Sigmoid colon (tissue), 4 donors: ENCODE results near the gene HPDL.

Experiments used
- POLR2A ChIP-seq, 2 donors: fragments of 450-650 bp; IDR thresholded peaks; one replicate each; pipeline ENCODE4 v1.6.1; 2016; ENCODE audit warnings: antibody characterized with exemption in 2 of 2, mild to moderate bottlenecking in 2 of 2, moderate library complexity in 2 of 2
- POLR2AphosphoS5 ChIP-seq, 4 donors: sonication (generic); formaldehyde crosslinking; IDR thresholded peaks; one replicate each; pipeline ENCODE4 v1.6.1; 2017; ENCODE audit warnings: antibody characterized with exemption in 4 of 4
- TF ChIP-seq, protein P1 (sequence below), 4 experiments: fragments of 450-650 bp in 3 of 4; fragments of 200-600 bp in 1 of 4; IDR thresholded peaks; one replicate each; pipeline ENCODE4 v1.5.1; 2016 to 2019; ENCODE audit warnings: antibody characterized with exemption in 4 of 4, mild to moderate bottlenecking in 3 of 4, moderate library complexity in 2 of 4

DNA sequence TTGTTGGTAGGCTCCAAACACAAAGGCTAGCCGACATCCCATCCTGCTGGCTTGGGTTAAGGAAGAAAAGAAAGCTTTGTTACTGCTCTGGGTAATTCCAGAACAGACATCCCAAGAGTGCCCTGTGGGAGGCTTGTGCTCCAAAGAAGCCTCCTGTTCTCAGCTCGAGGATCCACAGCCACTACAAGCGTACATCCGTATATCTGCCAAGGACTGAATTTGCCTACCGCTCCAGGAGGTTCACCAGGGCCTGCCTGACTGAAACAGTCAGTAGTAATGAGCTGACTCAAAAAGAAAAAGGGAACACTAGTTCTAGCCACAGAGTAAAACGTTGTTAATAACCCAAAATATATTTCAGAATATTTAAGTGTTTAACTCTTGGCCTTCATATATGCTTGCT lies 38.4 kb downstream of the HPDL start:
- TF ChIP-seq, protein P1, sequence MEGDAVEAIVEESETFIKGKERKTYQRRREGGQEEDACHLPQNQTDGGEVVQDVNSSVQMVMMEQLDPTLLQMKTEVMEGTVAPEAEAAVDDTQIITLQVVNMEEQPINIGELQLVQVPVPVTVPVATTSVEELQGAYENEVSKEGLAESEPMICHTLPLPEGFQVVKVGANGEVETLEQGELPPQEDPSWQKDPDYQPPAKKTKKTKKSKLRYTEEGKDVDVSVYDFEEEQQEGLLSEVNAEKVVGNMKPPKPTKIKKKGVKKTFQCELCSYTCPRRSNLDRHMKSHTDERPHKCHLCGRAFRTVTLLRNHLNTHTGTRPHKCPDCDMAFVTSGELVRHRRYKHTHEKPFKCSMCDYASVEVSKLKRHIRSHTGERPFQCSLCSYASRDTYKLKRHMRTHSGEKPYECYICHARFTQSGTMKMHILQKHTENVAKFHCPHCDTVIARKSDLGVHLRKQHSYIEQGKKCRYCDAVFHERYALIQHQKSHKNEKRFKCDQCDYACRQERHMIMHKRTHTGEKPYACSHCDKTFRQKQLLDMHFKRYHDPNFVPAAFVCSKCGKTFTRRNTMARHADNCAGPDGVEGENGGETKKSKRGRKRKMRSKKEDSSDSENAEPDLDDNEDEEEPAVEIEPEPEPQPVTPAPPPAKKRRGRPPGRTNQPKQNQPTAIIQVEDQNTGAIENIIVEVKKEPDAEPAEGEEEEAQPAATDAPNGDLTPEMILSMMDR (IDR thresholded peaks at IDR 0.05) = no peak
- TF ChIP-seq POLR2A (IDR thresholded peaks at IDR 0.05) (no peak), POLR2AphosphoS5 (IDR thresholded peaks at IDR 0.05) (no peak)
